Muscle layer of duodenum (tissue), 2 donors: ENCODE results near the gene CD82.
"Not testable (repeated sequence)": the region's sequence is repeated elsewhere in the genome, so short reads cannot be mapped to it uniquely, and the experiment has no call there.

Experiments used
- H3K27ac ChIP-seq: one replicate; pipeline ENCODE4 v1.7.0; 2013; ENCODE audit warnings: mild to moderate bottlenecking, low read length
- H3K27me3 ChIP-seq: one replicate; pipeline ENCODE4 v1.7.0; 2013; ENCODE audit warnings: low read depth, mild to moderate bottlenecking, control low read depth, low read length
- H3K36me3 ChIP-seq, 2 donors: one replicate each; pipeline ENCODE4 v1.7.0; 2013; ENCODE audit warnings: low read length in 2 of 2, control low read depth in 1 of 2, mild to moderate bottlenecking in 1 of 2; ENCODE audit not compliant: insufficient read depth in 2 of 2, control insufficient read depth in 1 of 2
- H3K4me1 ChIP-seq, 2 donors: one replicate each; pipeline ENCODE4 v1.7.0; 2013; ENCODE audit warnings: low read length in 2 of 2, mild to moderate bottlenecking in 2 of 2, control low read depth in 1 of 2, moderate library complexity in 1 of 2; ENCODE audit not compliant: insufficient read depth in 2 of 2, control insufficient read depth in 1 of 2
- H3K4me3 ChIP-seq, 2 donors: one replicate each; pipeline ENCODE4 v1.7.0; 2013; ENCODE audit warnings: low read length in 2 of 2, low read depth in 1 of 2, mild to moderate bottlenecking in 1 of 2
- H3K9me3 ChIP-seq, 2 donors: one replicate each; pipeline ENCODE4 v1.7.0; 2013; ENCODE audit warnings: low read length in 2 of 2, control low read depth in 1 of 2, mild to moderate bottlenecking in 1 of 2; ENCODE audit not compliant: control insufficient read depth in 1 of 2
- donor health status: healthy.

CD82 gene

GRCh38 chr11:44551456-44552139, 13.9 kb upstream of the CD82 start:
- Histone ChIP-seq H3K4me3 (no peak overlapping the region), H3K36me3 (no peaks in the 10 kb centered on the region), H3K27me3 (no peaks in the 10 kb centered on the region), H3K27ac (no peak overlapping the region), H3K9me3 (peaks cover 0 to 3% of the 10 kb centered on the region in 2 donors), H3K4me1 (no peaks in the 10 kb centered on the region)

GRCh38 chr11:44555031-44555800, 10.2 kb upstream of the CD82 start:
- no peaks in the 10 kb centered on the region for H3K36me3 ChIP-seq
- H3K27me3 ChIP-seq = no peaks in the 10 kb centered on the region
- H3K27ac ChIP-seq = no peak overlapping the region
- no peak overlapping the region for H3K4me3 ChIP-seq
- H3K4me1 ChIP-seq = peaks cover 0 to 4% of the 10 kb centered on the region in 2 donors
- peaks cover 0 to 3% of the 10 kb centered on the region in 2 donors for H3K9me3 ChIP-seq

- no peak overlapping the region for H3K4me3 ChIP-seq
- H3K27me3 ChIP-seq = no peaks in the 10 kb centered on the region
- peaks cover 0 to 4% of the 10 kb centered on the region in 2 donors for H3K4me1 ChIP-seq
- H3K27ac ChIP-seq = no peak overlapping the region
- peaks cover 0 to 3% of the 10 kb centered on the region in 2 donors for H3K9me3 ChIP-seq
- no peaks in the 10 kb centered on the region for H3K36me3 ChIP-seq
Measured at GRCh38 chr11:44556735-44557409, 8.6 kb upstream of the CD82 start.

DNA sequence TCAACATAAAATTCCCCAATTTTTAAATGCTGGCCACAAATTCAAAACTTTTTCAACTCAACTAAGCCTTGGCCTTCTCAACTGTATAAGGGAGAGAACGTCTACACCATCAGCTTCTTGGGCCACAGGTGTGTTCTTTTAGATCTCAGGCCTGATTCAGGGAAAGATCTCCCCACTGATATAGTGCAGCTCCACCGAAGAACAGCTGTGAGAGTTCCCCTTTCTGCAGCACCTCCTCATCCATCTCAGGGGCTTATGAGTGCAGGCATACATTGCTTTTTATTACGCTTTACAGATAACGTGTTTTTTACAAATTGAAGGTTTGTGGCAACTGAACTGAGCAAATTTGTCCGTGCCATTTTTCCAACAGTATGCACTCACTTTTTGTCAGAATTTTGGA, 8.0 kb upstream of the CD82 start:
- Histone ChIP-seq H3K27me3 (no peaks in the 10 kb centered on the region), H3K9me3 (peaks cover 0 to 3% of the 10 kb centered on the region in 2 donors), H3K36me3 (no peaks in the 10 kb centered on the region), H3K4me3 (no peak overlapping the region), H3K27ac (no peak overlapping the region), H3K4me1 (peaks cover 0 to 4% of the 10 kb centered on the region in 2 donors)

- Histone ChIP-seq H3K27me3 (no peaks in the 10 kb centered on the region), H3K9me3 (no peaks in the 10 kb centered on the region), H3K27ac (no peak overlapping the region), H3K4me3 (no peak overlapping the region), H3K36me3 (no peaks in the 10 kb centered on the region), H3K4me1 (peaks cover 4 to 12% of the 10 kb centered on the region in 2 donors)
Measured at GRCh38 chr11:44559207-44559939, 6.1 kb upstream of the CD82 start.

DNA sequence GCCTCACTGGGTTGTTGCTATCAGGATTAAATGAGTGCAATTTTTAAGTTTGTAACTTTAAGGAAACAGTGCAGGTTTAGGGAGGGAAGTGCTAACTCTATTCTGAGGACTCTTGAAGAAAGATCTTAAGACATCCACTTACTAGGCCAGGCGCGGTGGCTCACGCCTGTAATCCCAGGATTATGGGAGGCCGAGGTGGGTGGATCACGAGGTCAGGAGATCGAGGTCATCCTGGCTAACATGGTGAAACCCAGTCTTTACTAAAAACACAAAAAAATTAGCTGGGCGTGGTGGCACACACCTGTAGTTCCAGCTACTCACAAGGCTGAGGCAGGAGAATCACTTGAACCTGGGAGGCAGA, 5.5 kb upstream of the CD82 start:
- H3K27ac ChIP-seq = not testable (repeated sequence)

GRCh38 chr11:44561275-44561805, 4.1 kb upstream of the CD82 start:
- no peaks in the 10 kb centered on the region for H3K9me3 ChIP-seq
- H3K4me3 ChIP-seq = no peak overlapping the region
- H3K4me1 ChIP-seq = peaks cover 14 to 15% of the 10 kb centered on the region in 2 donors
- no peak overlapping the region for H3K27ac ChIP-seq
- H3K27me3 ChIP-seq = no peaks in the 10 kb centered on the region
- H3K36me3 ChIP-seq = no peaks in the 10 kb centered on the region

More for the DNA sequence above, 5.5 kb upstream of the CD82 start:
- peaks cover 9 to 14% of the 10 kb centered on the region in 2 donors for H3K4me1 ChIP-seq
- H3K27me3 ChIP-seq, H3K36me3 ChIP-seq, H3K9me3 ChIP-seq, H3K4me3 ChIP-seq: not testable (repeated sequence)

DNA sequence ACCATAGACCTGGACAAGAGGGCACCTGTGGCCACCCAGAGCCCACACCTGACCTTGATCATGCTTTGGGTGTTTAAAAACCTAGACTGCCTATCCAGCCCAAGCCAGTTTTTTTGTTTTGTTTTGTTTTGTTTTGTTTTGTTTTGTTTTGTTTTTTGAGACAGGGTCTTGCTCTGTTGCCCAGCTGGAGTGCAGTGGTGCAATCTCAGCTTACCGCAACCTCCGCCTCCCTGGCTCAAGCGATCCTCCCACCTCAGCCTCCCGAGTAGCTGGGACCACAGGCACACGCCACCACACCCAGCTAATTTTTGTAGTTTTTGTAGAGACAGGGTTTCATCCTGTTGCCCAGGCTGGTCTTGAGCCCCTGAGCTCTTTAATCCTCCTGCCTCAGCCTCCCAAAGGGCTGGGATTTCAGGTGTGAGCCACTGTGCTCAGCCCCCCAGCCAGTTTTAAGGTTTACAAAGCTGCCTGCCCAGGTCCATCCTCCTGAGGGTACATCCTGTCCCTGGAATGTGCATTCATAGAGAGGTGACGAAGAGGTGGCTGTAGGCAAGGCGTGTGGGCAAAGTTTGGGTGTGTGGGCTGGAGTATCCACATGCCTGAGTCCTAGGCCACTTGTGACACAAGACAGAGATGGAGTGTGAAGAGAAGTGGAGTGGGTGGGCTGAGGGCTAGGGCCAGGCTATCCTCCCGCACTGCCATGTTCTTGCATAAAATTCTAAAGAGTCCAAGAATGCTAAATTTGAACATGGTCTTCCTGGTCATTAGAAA, 3.3 kb upstream of the CD82 start:
- no peaks in the 10 kb centered on the region for H3K27me3 ChIP-seq
- no peaks in the 10 kb centered on the region for H3K36me3 ChIP-seq
- H3K9me3 ChIP-seq = no peaks in the 10 kb centered on the region
- no peak overlapping the region for H3K4me3 ChIP-seq
- no peak overlapping the region for H3K27ac ChIP-seq
- H3K4me1 ChIP-seq = peaks cover 10 to 17% of the 10 kb centered on the region in 2 donors

GRCh38 chr11:44562845-44563460, 2.5 kb upstream of the CD82 start:
- Histone ChIP-seq H3K4me3 (no peak overlapping the region), H3K4me1 (peaks cover 10 to 19% of the 10 kb centered on the region in 2 donors), H3K27ac (no peak overlapping the region), H3K9me3 (no peaks in the 10 kb centered on the region), H3K27me3 (no peaks in the 10 kb centered on the region), H3K36me3 (no peaks in the 10 kb centered on the region)

DNA sequence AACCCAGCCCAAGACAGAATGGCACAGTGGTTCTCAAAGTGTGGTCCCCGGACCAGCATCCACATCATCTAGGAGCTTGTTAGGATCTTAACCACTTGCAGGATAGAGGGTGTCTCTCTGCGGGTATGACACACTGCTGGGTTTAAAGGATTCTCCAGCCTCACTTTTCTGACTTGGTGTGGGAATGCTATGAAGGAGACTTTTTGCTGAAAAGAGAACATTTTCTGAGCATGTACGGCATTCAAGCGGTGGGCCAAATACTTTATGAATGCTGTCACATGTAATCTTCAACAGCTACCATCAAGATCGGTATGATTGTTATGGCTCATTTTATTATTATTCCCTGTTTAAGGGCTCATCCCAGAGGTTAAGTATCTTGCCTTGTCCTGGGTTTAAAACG, 1.8 kb upstream of the CD82 start:
- Histone ChIP-seq H3K36me3 (no peaks in the 10 kb centered on the region), H3K27ac (peak overlapping the region; percentile 98), H3K27me3 (no peaks in the 10 kb centered on the region), H3K9me3 (no peaks in the 10 kb centered on the region), H3K4me1 (peaks cover 12 to 26% of the 10 kb centered on the region in 2 donors), H3K4me3 (no peak overlapping the region)
